H9 (cell line): Measurements from ENCODE around the gene MAN1B1. TPM values are rescaled to one million over a fixed set of nuclear protein-coding genes. Genes with fewer than 3 reads are reported as not detected.

Experiments
- DNase-seq: peaks from one replicate; pipeline ENCODE4 v3.0.0-alpha.2; 2017
- H2AFZ ChIP-seq: one replicate; pipeline ENCODE4 v1.6.1; 2013; ENCODE audit warnings: mild to moderate bottlenecking, low read length, control low read depth, moderate library complexity
- H2AK5ac ChIP-seq: 2 replicates; pipeline ENCODE4 v1.6.1; 2013; ENCODE audit warnings: low read length, control low read depth, mixed read lengths; ENCODE audit not compliant: insufficient read length
- H2BK120ac ChIP-seq: one replicate; pipeline ENCODE4 v1.6.1; 2013; ENCODE audit warnings: low read depth, mild to moderate bottlenecking, low read length, control low read depth, inconsistent platforms; ENCODE audit not compliant: poor library complexity, severe bottlenecking
- H2BK12ac ChIP-seq: 2 replicates; pipeline ENCODE4 v1.6.1; 2013; ENCODE audit warnings: low read length, control low read depth, mixed read lengths, low read depth; ENCODE audit not compliant: insufficient read length
- H2BK15ac ChIP-seq: 2 replicates; pipeline ENCODE4 v1.6.1; 2013; ENCODE audit warnings: low read depth, low read length, control low read depth
- H2BK20ac ChIP-seq: one replicate; pipeline ENCODE4 v1.6.1; 2013; ENCODE audit warnings: low read depth, mild to moderate bottlenecking, low read length, control low read depth, inconsistent platforms; ENCODE audit not compliant: poor library complexity, severe bottlenecking
- H2BK5ac ChIP-seq: 2 replicates; pipeline ENCODE4 v1.6.1; 2013; ENCODE audit warnings: low read length, control low read depth, mixed read lengths; ENCODE audit not compliant: insufficient read length
- H3K14ac ChIP-seq: 2 replicates; pipeline ENCODE4 v1.6.1; 2013; ENCODE audit warnings: low read length, control low read depth; ENCODE audit not compliant: insufficient read depth
- H3K18ac ChIP-seq: 2 replicates; pipeline ENCODE4 v1.6.1; 2013; ENCODE audit warnings: low read depth, mild to moderate bottlenecking, mixed read lengths, low read length, control low read depth; ENCODE audit not compliant: insufficient read length
- H3K23ac ChIP-seq: 2 replicates; pipeline ENCODE4 v1.6.1; 2013; ENCODE audit warnings: low read length, control low read depth, mixed read lengths, low read depth; ENCODE audit not compliant: insufficient read length
- H3K23me2 ChIP-seq: 2 replicates; pipeline ENCODE4 v1.6.1; 2013; ENCODE audit warnings: low read depth, mild to moderate bottlenecking, mixed read lengths, low read length, control low read depth; ENCODE audit not compliant: insufficient read length, poor library complexity, severe bottlenecking
- H3K27ac ChIP-seq: 2 replicates; pipeline ENCODE4 v1.5.1; 2013; ENCODE audit warnings: low read length, control low read depth, mixed read lengths, low read depth; ENCODE audit not compliant: insufficient read length
- H3K27me3 ChIP-seq: 2 replicates; pipeline ENCODE4 v1.6.1; 2013; ENCODE audit warnings: low read length, control low read depth, inconsistent platforms; ENCODE audit not compliant: insufficient read depth
- H3K4ac ChIP-seq: 2 replicates; pipeline ENCODE4 v1.6.1; 2013; ENCODE audit warnings: low read depth, mild to moderate bottlenecking, control low read depth, inconsistent platforms, low read length, moderate library complexity
- H3K4me1 ChIP-seq: 2 replicates; pipeline ENCODE4 v1.6.1; 2013; ENCODE audit warnings: low read length, control low read depth, inconsistent platforms; ENCODE audit not compliant: insufficient read depth
- H3K4me2 ChIP-seq: 2 replicates; pipeline ENCODE4 v1.6.1; 2013; ENCODE audit warnings: low read length, control low read depth, mixed read lengths; ENCODE audit not compliant: insufficient read length, insufficient read depth
- H3K56ac ChIP-seq: 2 replicates; pipeline ENCODE4 v1.6.1; 2013; ENCODE audit warnings: low read depth, mild to moderate bottlenecking, mixed read lengths, low read length, control low read depth; ENCODE audit not compliant: insufficient read length
- H3K79me1 ChIP-seq: 2 replicates; pipeline ENCODE4 v1.6.1; 2013; ENCODE audit warnings: low read depth, mild to moderate bottlenecking, moderate library complexity, low read length, control low read depth, inconsistent platforms; ENCODE audit not compliant: insufficient read depth, poor library complexity, severe bottlenecking
- H3K79me2 ChIP-seq: 2 replicates; pipeline ENCODE4 v1.6.1; 2013; ENCODE audit warnings: low read length, control low read depth, inconsistent platforms; ENCODE audit not compliant: insufficient read depth
- H3K9ac ChIP-seq: 2 replicates; pipeline ENCODE4 v1.6.1; 2013; ENCODE audit warnings: low read length, control low read depth, mixed read lengths; ENCODE audit not compliant: insufficient read length; ENCODE audit errors: extremely low read depth
- H3K9me3 ChIP-seq: one replicate; pipeline ENCODE4 v1.6.1; 2013; ENCODE audit warnings: low read depth, low read length, inconsistent platforms; ENCODE audit not compliant: control insufficient read depth
- H3T11ph ChIP-seq: one replicate; pipeline ENCODE4 v1.6.1; 2013; ENCODE audit warnings: mild to moderate bottlenecking, low read length, control low read depth, inconsistent platforms
- H4K20me1 ChIP-seq: one replicate; pipeline ENCODE4 v1.6.1; 2013; ENCODE audit not compliant: control insufficient read depth, insufficient read length, insufficient read depth
- H4K5ac ChIP-seq: 2 replicates; pipeline ENCODE4 v1.6.1; 2013; ENCODE audit warnings: low read depth, mild to moderate bottlenecking, mixed read lengths, low read length, control low read depth; ENCODE audit not compliant: insufficient read length
- H4K8ac ChIP-seq: replicated peaks from 2 replicates; pipeline ENCODE4 v1.6.1; 2013; ENCODE audit warnings: low read length, control low read depth, mixed read lengths, low read depth; ENCODE audit not compliant: insufficient read length
- H4K91ac ChIP-seq: 2 replicates; pipeline ENCODE4 v1.6.1; 2013; ENCODE audit warnings: low read depth, mild to moderate bottlenecking, moderate library complexity, mixed read lengths, low read length, control low read depth; ENCODE audit not compliant: insufficient read length
- H3K27ac Mint-ChIP-seq, 3 experiments: 2 replicates in 2 of 3; 3 replicates in 1 of 3; pipeline ENCODE4 v1.8.0; 2020 to 2021; ENCODE audit warnings: mixed read lengths in 3 of 3, mild to moderate bottlenecking in 1 of 3, moderate library complexity in 1 of 3
- H3K27me3 Mint-ChIP-seq: 2 replicates; pipeline ENCODE4 v1.8.0; 2021; ENCODE audit warnings: low read depth, mild to moderate bottlenecking, moderate library complexity, mixed read lengths
- H3K36me3 Mint-ChIP-seq, 3 experiments: 2 replicates in 2 of 3; 3 replicates in 1 of 3; pipeline ENCODE4 v1.8.0; 2020 to 2021; ENCODE audit warnings: low read depth in 3 of 3, mixed read lengths in 3 of 3; ENCODE audit not compliant: insufficient read depth in 1 of 3
- H3K4me1 Mint-ChIP-seq, 2 experiments: 2 replicates each; pipeline ENCODE4 v1.8.0; 2020; ENCODE audit warnings: mixed read lengths in 2 of 2
- H3K4me3 Mint-ChIP-seq, 2 experiments: 2 replicates in 1 of 2; 3 replicates in 1 of 2; pipeline ENCODE4 v1.8.0; 2020 to 2021; ENCODE audit warnings: mild to moderate bottlenecking in 2 of 2, mixed read lengths in 2 of 2, moderate library complexity in 1 of 2
- H3K9me3 Mint-ChIP-seq, 2 experiments: 2 replicates in 1 of 2; 3 replicates in 1 of 2; pipeline ENCODE4 v1.8.0; 2020; ENCODE audit warnings: mild to moderate bottlenecking in 2 of 2, mixed read lengths in 2 of 2, moderate library complexity in 1 of 2
- WGBS: extraction: QIAGEN DNeasy Blood & Tissue Kit; methylation state at CpG from one replicate; pipeline ENCODE4 v1.1.7; 2013; ENCODE audit warnings: missing lambda C conversion rate, low lambda C conversion rate, mixed read lengths; ENCODE audit not compliant: insufficient read length; ENCODE audit errors: extremely low coverage; 5-methylcytosine and 5-hydroxymethylcytosine counted together
- total RNA-seq: library from RNA; stranded (reverse); gene quantifications from 2 replicates; pipeline ENCODE4 v1.2.1, GENCODE V29; 2021
- TF ChIP-seq, protein P1 (sequence below): fragments of 200-600 bp; sonication (generic); conservative IDR thresholded peaks from 3 replicates; pipeline ENCODE4 v1.8.0; 2021; ENCODE audit warnings: antibody characterized with exemption, mild to moderate bottlenecking

The MAN1B1 gene
- total RNA-seq, 1 experiment from 2014 or later = 34.9 TPM

- Histone ChIP-seq H2AFZ (no peak overlapping the region), H2BK15ac (no peak overlapping the region), H3K4me1 (no peaks in the 10 kb centered on the region; the same call in 1 of the 2 replicates), H3T11ph (no peak overlapping the region), H4K20me1 (peaks cover 3% of the 10 kb centered on the region), H4K8ac (no peak overlapping the region), H3K4me2 (no peak overlapping the region), H2BK12ac (no peak overlapping the region), H2BK120ac (no peak overlapping the region), H3K9me3 (no peaks in the 10 kb centered on the region), H3K23me2 (peaks cover 22% of the 10 kb centered on the region), H3K56ac (no peak overlapping the region), H3K79me2 (no peaks in the 10 kb centered on the region), H2BK5ac (no peak overlapping the region), H3K23ac (no peak overlapping the region), H2BK20ac (no peak overlapping the region), H3K27me3 (peaks cover 5% of the 10 kb centered on the region; the same call in 1 of the 2 replicates), H3K79me1 (no peaks in the 10 kb centered on the region), H4K5ac (no peak overlapping the region), H3K27ac (no peak overlapping the region), H2AK5ac (no peak overlapping the region), H3K4ac (no peak overlapping the region), H4K91ac (no peak overlapping the region), H3K14ac (no peak overlapping the region), H3K18ac (no peak overlapping the region), H3K9ac (no peak overlapping the region)
- H3K27me3 Mint-ChIP-seq = peaks cover 31% of the 10 kb centered on the region
- no peaks in the 10 kb centered on the region for H3K9me3 Mint-ChIP-seq
- TF ChIP-seq, protein P1, sequence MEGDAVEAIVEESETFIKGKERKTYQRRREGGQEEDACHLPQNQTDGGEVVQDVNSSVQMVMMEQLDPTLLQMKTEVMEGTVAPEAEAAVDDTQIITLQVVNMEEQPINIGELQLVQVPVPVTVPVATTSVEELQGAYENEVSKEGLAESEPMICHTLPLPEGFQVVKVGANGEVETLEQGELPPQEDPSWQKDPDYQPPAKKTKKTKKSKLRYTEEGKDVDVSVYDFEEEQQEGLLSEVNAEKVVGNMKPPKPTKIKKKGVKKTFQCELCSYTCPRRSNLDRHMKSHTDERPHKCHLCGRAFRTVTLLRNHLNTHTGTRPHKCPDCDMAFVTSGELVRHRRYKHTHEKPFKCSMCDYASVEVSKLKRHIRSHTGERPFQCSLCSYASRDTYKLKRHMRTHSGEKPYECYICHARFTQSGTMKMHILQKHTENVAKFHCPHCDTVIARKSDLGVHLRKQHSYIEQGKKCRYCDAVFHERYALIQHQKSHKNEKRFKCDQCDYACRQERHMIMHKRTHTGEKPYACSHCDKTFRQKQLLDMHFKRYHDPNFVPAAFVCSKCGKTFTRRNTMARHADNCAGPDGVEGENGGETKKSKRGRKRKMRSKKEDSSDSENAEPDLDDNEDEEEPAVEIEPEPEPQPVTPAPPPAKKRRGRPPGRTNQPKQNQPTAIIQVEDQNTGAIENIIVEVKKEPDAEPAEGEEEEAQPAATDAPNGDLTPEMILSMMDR = no peak
- no peaks in the 10 kb centered on the region; a peak in 1 of 7 replicates for H3K36me3 Mint-ChIP-seq
- WGBS = no CpG with 5 or more reads among the region's 8 CpGs
- H3K27ac Mint-ChIP-seq = no peak overlapping the region
- H3K4me3 Mint-ChIP-seq = no peak overlapping the region
- peaks cover 15 to 26% of the 10 kb centered on the region in 2 experiments for H3K4me1 Mint-ChIP-seq
- no peak for DNase-seq
Measured at GRCh38 chr9:137082925-137083290, 3.9 kb upstream of the MAN1B1 start.
